IPS-15b (cell line): ENCODE data around the gene TAF11L2.
"Not testable (repeated sequence)": the region's sequence is repeated elsewhere in the genome, so short reads cannot be mapped to it uniquely, and the experiment has no call there.

Source experiments
- H3K27me3 ChIP-seq: one replicate; pipeline ENCODE4 v1.6.1; 2013; ENCODE audit warnings: low read length; ENCODE audit not compliant: control insufficient read depth, insufficient read depth
- H3K36me3 ChIP-seq: one replicate; pipeline ENCODE4 v1.6.1; 2013; ENCODE audit warnings: low read length; ENCODE audit not compliant: control insufficient read depth, insufficient read depth
- H3K4me1 ChIP-seq: one replicate; pipeline ENCODE4 v1.6.1; 2013; ENCODE audit warnings: mild to moderate bottlenecking, low read length; ENCODE audit not compliant: control insufficient read depth, insufficient read depth
- H3K4me3 ChIP-seq: one replicate; pipeline ENCODE4 v1.5.1; 2013; ENCODE audit warnings: low read depth, low read length
- H3K9ac ChIP-seq: one replicate; pipeline ENCODE4 v1.6.1; 2013; ENCODE audit warnings: low read depth, mild to moderate bottlenecking, low read length
- H3K9me3 ChIP-seq: one replicate; pipeline ENCODE4 v1.6.1; 2013; ENCODE audit warnings: mild to moderate bottlenecking, low read length; ENCODE audit not compliant: control insufficient read depth, insufficient read depth

The TAF11L2 gene

GRCh38 chr5:17528369-17528768 lies 30.3 kb downstream of the TAF11L2 start, which contains the start of gene TAF11L6:
Gene TAF11L6 (plus strand): TSS chr5:17528669.
- not testable (repeated sequence) for H3K4me3 ChIP-seq, H3K36me3 ChIP-seq, H3K9me3 ChIP-seq, H3K4me1 ChIP-seq, H3K27me3 ChIP-seq, H3K9ac ChIP-seq
